Fibroblast of lung (primary cell): ENCODE results near the gene MAB21L3. TPM values are rescaled to one million over a fixed set of nuclear protein-coding genes. Genes with fewer than 3 reads are reported as not detected.

Source experiments
- DNase-seq, 2 donors: peaks; one replicate each; pipeline versions ENCODE4 v3.0.0 to v3.0.0-alpha.2; 2010; ENCODE audit warnings: low read depth in 2 of 2
- H2AFZ ChIP-seq: 2 replicates; pipeline ENCODE4 v1.5.1; 2012; ENCODE audit warnings: low read length, control low read depth, inconsistent platforms
- H3K27ac ChIP-seq: 2 replicates; pipeline ENCODE4 v1.5.1; 2011; ENCODE audit warnings: low read length, control low read depth; ENCODE audit not compliant: insufficient read depth
- H3K27me3 ChIP-seq: 2 replicates; pipeline ENCODE4 v1.5.1; 2011; ENCODE audit warnings: mild to moderate bottlenecking, low read length; ENCODE audit not compliant: control insufficient read depth, insufficient read depth
- H3K36me3 ChIP-seq: 2 replicates; pipeline ENCODE4 v1.5.1; 2011; ENCODE audit warnings: low read length; ENCODE audit not compliant: control insufficient read depth, insufficient read depth
- H3K4me1 ChIP-seq: 2 replicates; pipeline ENCODE4 v1.5.1; 2011; ENCODE audit warnings: low read length; ENCODE audit not compliant: control insufficient read depth, insufficient read depth; ENCODE audit errors: extremely low read depth
- H3K4me2 ChIP-seq: 2 replicates; pipeline ENCODE4 v1.5.1; 2011; ENCODE audit warnings: low read length, control low read depth; ENCODE audit not compliant: insufficient read depth; ENCODE audit errors: extremely low read depth
- H3K4me3 ChIP-seq, 4 experiments: fragments of 200-600 bp in 1 of 4; sonication (generic) in 1 of 4; replicated peaks in 1 of 4; 2 replicates each; pipeline ENCODE4 v1.5.1; 2011 to 2016; ENCODE audit warnings: low read length in 4 of 4, low read depth in 3 of 4, mild to moderate bottlenecking in 3 of 4, control low read depth in 2 of 4, inconsistent platforms in 1 of 4, mixed read lengths in 1 of 4; ENCODE audit not compliant: insufficient read depth in 1 of 4; ENCODE audit errors: control extremely low read depth in 1 of 4
- H3K79me2 ChIP-seq: 2 replicates; pipeline ENCODE4 v1.5.1; 2012; ENCODE audit warnings: mild to moderate bottlenecking, low read length, inconsistent platforms; ENCODE audit not compliant: control insufficient read depth, insufficient read depth
- H3K9ac ChIP-seq: 2 replicates; pipeline ENCODE4 v1.5.1; 2011; ENCODE audit warnings: mild to moderate bottlenecking, low read length, control low read depth; ENCODE audit not compliant: insufficient read depth
- H3K9me3 ChIP-seq: 2 replicates; pipeline ENCODE4 v1.5.1; 2012; ENCODE audit warnings: low read depth, low read length; ENCODE audit not compliant: control insufficient read depth, insufficient read depth
- H4K20me1 ChIP-seq: 2 replicates; pipeline ENCODE4 v1.5.1; 2011; ENCODE audit warnings: low read length; ENCODE audit not compliant: control insufficient read depth, insufficient read depth; ENCODE audit errors: extremely low read depth
- EZH2 ChIP-seq: IDR thresholded peaks from 2 replicates; pipeline ENCODE4 v1.5.1; 2012; ENCODE audit warnings: low read length, control low read depth, mild to moderate bottlenecking; ENCODE audit errors: missing control alignments
- polyA plus RNA-seq, 2 donors: library from polyadenylated mRNA; depleted of rRNA in 1 of 2; stranded (reverse) in 1 of 2; unstranded in 1 of 2; fragments of >200 nt; gene quantifications; 2 replicates each; pipeline ENCODE4 v1.2.1, GENCODE V29; 2011 to 2012; ENCODE audit warnings: missing spikeins in 1 of 2
- total RNA-seq: library from RNA; depleted of rRNA; stranded (reverse); fragments of >200 nt; gene quantifications from 2 replicates; pipeline ENCODE4 v1.2.1, GENCODE V29; 2014
- TF ChIP-seq, protein P1 (sequence below), 2 donors: IDR thresholded peaks in 1 of 2; conservative IDR thresholded peaks in 1 of 2; 1 replicate in 1 of 2; 2 replicates in 1 of 2; pipeline ENCODE4 v1.5.1; 2011 to 2012; ENCODE audit warnings: low read length in 2 of 2, control low read depth in 1 of 2, inconsistent platforms in 1 of 2, low read depth in 1 of 2, mild to moderate bottlenecking in 1 of 2

MAB21L3 gene
- total and polyA plus RNA-seq, 2 donors (not counting 1 experiment from before 2014, with no cell fraction given) = 0.18 to 0.66 TPM

- no peaks in the 10 kb centered on the region for H3K4me1 ChIP-seq
- no peaks in the 10 kb centered on the region for H3K79me2 ChIP-seq
- H2AFZ ChIP-seq = no peak overlapping the region
Observed at GRCh38 chr1:116164150-116164549, 53.0 kb downstream of the MAB21L3 start.

GRCh38 chr1:116164604-116165368 lies 53.6 kb downstream of the MAB21L3 start:
- no peak overlapping the region for H3K4me3 ChIP-seq
- no peaks in the 10 kb centered on the region for H3K79me2 ChIP-seq
- H3K36me3 ChIP-seq = no peaks in the 10 kb centered on the region
- H4K20me1 ChIP-seq = no peaks in the 10 kb centered on the region
- no peaks in the 10 kb centered on the region for H3K9me3 ChIP-seq
- H3K9ac ChIP-seq = no peak overlapping the region
- H3K4me2 ChIP-seq = no peak overlapping the region
- no peak for DNase-seq
- H3K27ac ChIP-seq = no peak overlapping the region
- H3K27me3 ChIP-seq = peaks cover 14% of the 10 kb centered on the region
- no peak overlapping the region for H2AFZ ChIP-seq
- no peaks in the 10 kb centered on the region for H3K4me1 ChIP-seq
- TF ChIP-seq, protein P1, sequence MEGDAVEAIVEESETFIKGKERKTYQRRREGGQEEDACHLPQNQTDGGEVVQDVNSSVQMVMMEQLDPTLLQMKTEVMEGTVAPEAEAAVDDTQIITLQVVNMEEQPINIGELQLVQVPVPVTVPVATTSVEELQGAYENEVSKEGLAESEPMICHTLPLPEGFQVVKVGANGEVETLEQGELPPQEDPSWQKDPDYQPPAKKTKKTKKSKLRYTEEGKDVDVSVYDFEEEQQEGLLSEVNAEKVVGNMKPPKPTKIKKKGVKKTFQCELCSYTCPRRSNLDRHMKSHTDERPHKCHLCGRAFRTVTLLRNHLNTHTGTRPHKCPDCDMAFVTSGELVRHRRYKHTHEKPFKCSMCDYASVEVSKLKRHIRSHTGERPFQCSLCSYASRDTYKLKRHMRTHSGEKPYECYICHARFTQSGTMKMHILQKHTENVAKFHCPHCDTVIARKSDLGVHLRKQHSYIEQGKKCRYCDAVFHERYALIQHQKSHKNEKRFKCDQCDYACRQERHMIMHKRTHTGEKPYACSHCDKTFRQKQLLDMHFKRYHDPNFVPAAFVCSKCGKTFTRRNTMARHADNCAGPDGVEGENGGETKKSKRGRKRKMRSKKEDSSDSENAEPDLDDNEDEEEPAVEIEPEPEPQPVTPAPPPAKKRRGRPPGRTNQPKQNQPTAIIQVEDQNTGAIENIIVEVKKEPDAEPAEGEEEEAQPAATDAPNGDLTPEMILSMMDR (conservative IDR thresholded peaks at IDR 0.05 in 1 of 2, IDR thresholded peaks at IDR 0.05 in 1 of 2; ENCODE audit: low read depth in 1 of 2, low read length in 2 of 2) = no peak
- TF ChIP-seq EZH2 = no peak

More at GRCh38 chr1:116164150-116164549, 53.0 kb downstream of the MAB21L3 start:
- no peak overlapping the region for H3K4me2 ChIP-seq
- TF ChIP-seq, protein P1 (conservative IDR thresholded peaks at IDR 0.05 in 1 of 2, IDR thresholded peaks at IDR 0.05 in 1 of 2; ENCODE audit: low read depth in 1 of 2, low read length in 2 of 2) = no peak
- TF ChIP-seq EZH2 = no peak
- DNase-seq = no peak
- H3K27me3 ChIP-seq = peaks cover 11% of the 10 kb centered on the region
- H3K9ac ChIP-seq = no peak overlapping the region
- peak overlapping the region in 2 of 4 experiments; percentile 12 to 34 for H3K4me3 ChIP-seq
- H4K20me1 ChIP-seq = no peaks in the 10 kb centered on the region
- H3K36me3 ChIP-seq = no peaks in the 10 kb centered on the region
- H3K9me3 ChIP-seq = no peaks in the 10 kb centered on the region
- H3K27ac ChIP-seq = no peak overlapping the region

DNA sequence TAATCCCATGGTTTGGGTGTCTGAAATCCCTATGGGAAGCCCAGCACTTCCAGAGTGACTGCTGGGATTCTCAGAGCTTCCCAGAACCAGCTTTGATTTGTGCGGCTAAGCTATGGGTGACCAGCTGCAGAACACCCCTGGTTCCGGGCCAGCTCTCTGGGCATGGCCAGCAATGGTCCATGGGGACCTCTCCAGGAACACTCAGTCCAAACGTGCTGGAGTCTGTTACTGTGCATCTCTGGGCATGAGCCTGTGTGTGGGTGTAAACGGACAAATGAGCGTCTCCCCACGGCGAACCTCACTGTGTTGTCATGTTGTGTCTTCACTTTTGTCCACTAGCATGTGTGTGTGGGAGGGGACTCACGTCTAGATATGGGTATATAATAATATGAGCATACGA lies 54.4 kb downstream of the MAB21L3 start:
- Histone ChIP-seq H4K20me1 (no peaks in the 10 kb centered on the region), H3K27ac (no peak overlapping the region), H2AFZ (no peak overlapping the region), H3K4me1 (no peaks in the 10 kb centered on the region), H3K4me3 (no peak overlapping the region), H3K9ac (no peak overlapping the region), H3K36me3 (no peaks in the 10 kb centered on the region), H3K9me3 (no peaks in the 10 kb centered on the region), H3K27me3 (peaks cover 14% of the 10 kb centered on the region), H3K79me2 (no peaks in the 10 kb centered on the region), H3K4me2 (no peak overlapping the region)
- no peak for DNase-seq
- no peak for TF ChIP-seq EZH2
- TF ChIP-seq, protein P1 (conservative IDR thresholded peaks at IDR 0.05 in 1 of 2, IDR thresholded peaks at IDR 0.05 in 1 of 2; ENCODE audit: low read depth in 1 of 2, low read length in 2 of 2) = no peak
